Fibroblast of lung (primary cell): Measurements from ENCODE around the gene SCAPER.

Experiments used
- CTCF ChIP-seq, 2 donors: IDR thresholded peaks in 1 of 2; conservative IDR thresholded peaks in 1 of 2; 1 replicate in 1 of 2; 2 replicates in 1 of 2; pipeline ENCODE4 v1.5.1; 2011 to 2012; ENCODE audit warnings: low read length in 2 of 2, control low read depth in 1 of 2, inconsistent platforms in 1 of 2, low read depth in 1 of 2, mild to moderate bottlenecking in 1 of 2
- EZH2 ChIP-seq: IDR thresholded peaks from 2 replicates; pipeline ENCODE4 v1.5.1; 2012; ENCODE audit warnings: low read length, control low read depth, mild to moderate bottlenecking; ENCODE audit errors: missing control alignments

- TF ChIP-seq CTCF (conservative IDR thresholded peaks at IDR 0.05 in 1 of 2, IDR thresholded peaks at IDR 0.05 in 1 of 2; ENCODE audit: low read depth in 1 of 2, low read length in 2 of 2) (peak; percentile 59 to 79), EZH2 (no peak)
Observed at GRCh38 chr15:76330080-76330680, 575.0 kb downstream of the SCAPER start.
